ENCODE measurements around the gene TTLL8.
A peak's percentile ranks its signal among the peaks of the same experiment; 100 is the strongest.

Gene TTLL8

DNA sequence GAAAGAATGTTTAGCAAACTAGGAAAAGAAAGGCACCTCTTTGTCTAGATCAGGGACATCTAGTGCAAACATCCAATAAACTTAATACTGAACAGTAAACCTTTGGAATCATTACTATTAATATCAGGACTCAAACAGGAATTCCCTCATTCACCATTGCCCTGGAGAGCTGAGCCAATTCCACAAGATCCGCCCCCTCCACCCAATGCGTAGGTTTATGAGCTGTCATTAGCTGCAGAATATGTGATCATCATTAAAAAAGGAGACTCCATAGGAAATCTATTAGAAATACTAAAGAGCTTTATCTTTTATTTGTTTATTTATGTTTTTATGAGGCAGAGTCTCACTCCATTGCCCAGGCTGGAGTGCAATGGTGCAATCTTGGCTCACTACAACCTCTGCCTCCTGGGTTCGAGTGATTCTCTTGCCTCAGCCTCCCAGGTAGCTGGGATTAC lies 51.0 kb downstream of the TTLL8 start:
- Histone ChIP-seq H3K4me1 (ENCODE audit: insufficient read depth, low read length) (peaks cover 2% of the 10 kb centered on the region; the same call in 1 of the 2 replicates), H3K9me3 (ENCODE audit: control insufficient read depth, insufficient read depth, low read length) (no peaks in the 10 kb centered on the region)

DNA sequence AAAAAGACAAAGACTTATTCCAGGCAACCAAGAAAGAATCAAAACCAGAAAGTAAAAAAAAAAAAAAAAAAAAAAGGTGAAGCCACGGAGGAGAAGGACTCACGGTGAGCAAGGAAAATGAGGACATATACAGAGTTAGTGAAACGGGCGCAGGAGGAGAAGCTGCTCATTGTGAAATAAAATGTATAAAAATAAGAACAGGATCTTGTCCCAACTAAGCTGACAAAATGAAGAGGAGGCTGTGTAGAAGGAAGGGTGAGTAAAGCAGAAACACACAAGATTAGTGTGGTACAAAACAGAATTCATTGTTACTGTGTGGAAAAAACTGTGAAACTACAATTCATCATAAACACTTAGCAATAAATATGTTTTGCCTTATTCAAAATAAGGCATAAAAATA lies 53.2 kb downstream of the TTLL8 start:
- Histone ChIP-seq H3K36me3 (ENCODE audit: insufficient read depth, low read length) (no peaks in the 10 kb centered on the region), H3K9me3 (ENCODE audit: control insufficient read depth, insufficient read depth, low read length) (no peaks in the 10 kb centered on the region), H3K9ac (ENCODE audit: low read depth, low read length) (no peak overlapping the region), H3K4me1 (ENCODE audit: insufficient read depth, low read length) (0 out of 2 replicates have a peak, but pooled peaks cover 2% of the 10 kb centered on the region)

More for the DNA sequence above, 51.0 kb downstream of the TTLL8 start:
- Histone ChIP-seq H3K36me3 (ENCODE audit: insufficient read depth, low read length) (no peaks in the 10 kb centered on the region), H3K9ac (ENCODE audit: low read depth, low read length) (no peak overlapping the region)

DNA sequence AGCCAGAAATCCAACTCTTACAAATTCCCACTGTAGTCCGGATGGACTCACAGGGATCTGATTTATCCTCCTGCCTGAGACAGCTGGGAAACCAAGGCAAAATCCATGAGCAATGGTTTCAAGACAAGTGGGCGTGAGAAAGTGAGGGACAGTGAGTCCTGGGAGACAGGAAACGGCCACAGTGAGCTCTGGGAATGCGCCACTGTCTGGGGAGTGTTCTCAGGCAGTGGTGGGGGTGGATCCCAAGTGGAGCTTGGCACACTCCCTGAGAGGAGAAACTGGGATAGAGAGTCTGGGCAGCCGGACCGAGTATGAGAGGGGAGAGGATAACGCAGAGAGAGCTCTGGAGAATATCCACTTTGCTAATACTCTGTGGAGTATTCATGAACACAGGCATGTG lies 55.3 kb downstream of the TTLL8 start:
- no peaks in the 10 kb centered on the region for H3K36me3 ChIP-seq (ENCODE audit: insufficient read depth, low read length)
- H3K9me3 ChIP-seq (ENCODE audit: control insufficient read depth, insufficient read depth, low read length) = no peaks in the 10 kb centered on the region
- peaks cover under 1% of the 10 kb centered on the region; the same call in 1 of the 2 replicates for H3K4me1 ChIP-seq (ENCODE audit: insufficient read depth, low read length)
- no peak overlapping the region for H3K9ac ChIP-seq (ENCODE audit: low read depth, low read length)

DNA sequence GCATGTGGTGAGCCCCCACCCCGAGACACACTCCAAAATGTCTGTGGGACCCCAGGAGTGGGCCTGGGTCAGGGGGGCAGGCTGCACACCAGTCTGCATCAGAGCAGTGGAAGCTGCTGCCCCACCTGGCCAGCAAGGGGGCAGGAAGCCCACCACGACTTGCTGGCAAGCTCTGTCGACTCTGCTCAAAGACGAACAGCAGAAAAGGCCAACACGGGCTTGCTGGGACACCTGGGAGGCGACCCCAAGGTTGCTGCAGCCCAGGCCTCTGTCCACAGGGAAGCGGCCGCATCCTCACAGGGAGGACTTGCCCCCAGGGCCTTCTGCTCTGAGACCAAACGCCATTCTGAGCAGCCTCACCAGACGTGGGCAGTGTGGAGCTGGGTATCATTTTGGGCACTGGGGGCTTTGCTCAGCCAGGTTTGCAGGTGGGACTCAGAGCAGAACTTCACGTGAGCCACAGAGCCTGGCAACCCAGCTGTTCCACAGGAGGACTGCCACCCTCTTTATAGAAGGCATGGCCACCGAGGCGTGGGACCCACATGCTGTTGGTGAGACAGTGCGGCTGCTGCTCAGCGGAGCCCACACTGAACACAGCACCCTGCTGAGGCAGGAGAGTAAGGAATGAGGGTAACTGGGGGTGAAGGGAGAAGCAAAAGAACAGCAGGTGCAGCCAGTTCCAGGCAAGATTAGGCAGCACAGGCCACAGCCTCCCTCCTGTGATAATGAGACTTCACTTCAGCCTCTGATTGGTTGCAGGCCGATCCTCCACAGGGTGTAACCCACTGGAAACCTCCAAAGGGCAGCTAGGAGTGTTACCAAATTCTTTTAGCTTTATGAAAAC lies 56.5 kb downstream of the TTLL8 start:
- no peaks in the 10 kb centered on the region for H3K36me3 ChIP-seq (ENCODE audit: insufficient read depth, low read length)
- no peaks in the 10 kb centered on the region; the same call in 1 of the 2 replicates for H3K4me1 ChIP-seq (ENCODE audit: insufficient read depth, low read length)
- no peak overlapping the region for H3K9ac ChIP-seq (ENCODE audit: low read depth, low read length)
- H3K9me3 ChIP-seq (ENCODE audit: control insufficient read depth, insufficient read depth, low read length) = no peaks in the 10 kb centered on the region

DNA sequence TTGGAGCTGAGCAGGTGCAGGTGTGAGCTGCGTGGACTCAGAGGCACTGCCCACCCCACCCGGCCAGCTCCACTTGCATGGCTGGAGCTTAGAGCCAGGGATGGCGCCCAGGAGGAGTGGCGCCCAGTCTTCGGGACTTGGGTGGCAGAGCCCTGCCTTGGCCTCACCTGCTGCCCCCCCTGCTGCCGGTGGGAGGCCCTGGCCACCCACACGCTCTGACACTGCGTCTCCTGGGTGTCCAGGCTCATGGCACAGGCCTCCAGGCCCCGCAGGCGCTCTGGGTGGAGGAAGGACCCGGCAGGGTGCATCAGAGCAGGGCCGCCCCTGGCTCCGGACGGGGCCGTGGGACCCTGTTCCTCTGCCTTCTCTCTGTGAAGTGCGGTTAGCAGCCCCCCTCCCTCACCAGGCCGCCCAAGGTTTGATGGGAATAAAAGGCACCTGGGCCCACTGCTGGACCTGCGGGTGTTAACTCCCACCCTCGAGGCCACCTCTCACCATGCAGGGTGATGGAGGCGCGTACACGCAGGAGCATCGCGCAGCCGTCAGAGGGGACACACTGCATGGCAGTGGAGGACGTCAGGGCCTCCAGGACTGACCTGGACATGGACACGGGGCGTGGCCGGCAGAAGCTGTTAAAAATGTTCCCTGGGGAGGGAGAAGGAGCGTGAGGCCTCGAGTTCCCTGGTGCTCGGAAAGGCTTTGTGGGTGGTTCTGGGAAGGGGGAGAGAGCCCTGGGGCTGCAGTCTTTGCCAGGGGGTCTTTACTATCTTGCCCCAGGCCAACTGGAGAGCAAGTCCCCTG lies 57.3 kb downstream of the TTLL8 start:
- Histone ChIP-seq H3K36me3 (ENCODE audit: insufficient read depth, low read length) (no peaks in the 10 kb centered on the region), H3K9me3 (ENCODE audit: control insufficient read depth, insufficient read depth, low read length) (no peaks in the 10 kb centered on the region), H3K9ac (ENCODE audit: low read depth, low read length) (no peak overlapping the region), H3K4me1 (ENCODE audit: insufficient read depth, low read length) (no peaks in the 10 kb centered on the region; the same call in 1 of the 2 replicates)

DNA sequence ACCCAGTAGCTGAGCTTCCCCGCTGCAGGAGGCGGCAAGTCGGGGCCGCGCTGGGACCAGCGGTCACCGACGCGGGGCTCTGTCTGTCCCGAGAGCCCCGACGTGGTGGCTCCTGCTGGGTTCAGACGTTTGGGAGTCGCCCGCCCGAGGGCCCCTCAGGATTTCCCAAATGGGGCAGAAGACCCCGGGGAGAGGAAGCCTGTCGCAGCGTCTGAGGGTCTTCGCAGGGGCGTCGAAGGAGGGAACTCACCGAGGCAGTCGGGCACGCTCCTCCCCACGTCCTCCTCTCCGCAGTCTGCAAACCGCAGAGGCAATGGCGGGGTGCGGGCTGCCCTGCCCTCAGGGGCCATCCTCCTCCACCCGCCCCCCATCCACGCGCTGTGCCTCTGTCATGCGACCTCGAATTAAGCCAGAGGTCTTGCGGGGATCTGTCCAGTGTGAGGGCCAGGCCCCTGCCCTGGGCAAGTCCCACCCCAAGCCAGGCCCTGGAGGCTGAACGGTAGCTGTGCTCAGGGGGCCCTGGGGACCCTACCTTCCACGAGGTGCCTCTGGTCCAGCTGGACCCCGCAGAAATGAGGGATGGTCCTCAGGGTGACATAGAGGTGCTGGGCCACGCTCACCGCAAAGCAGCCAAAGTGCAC lies 58.0 kb downstream of the TTLL8 start:
- Histone ChIP-seq H3K9me3 (ENCODE audit: control insufficient read depth, insufficient read depth, low read length) (no peaks in the 10 kb centered on the region), H3K4me1 (ENCODE audit: insufficient read depth, low read length) (no peaks in the 10 kb centered on the region; the same call in 1 of the 2 replicates), H3K36me3 (ENCODE audit: insufficient read depth, low read length) (no peaks in the 10 kb centered on the region), H3K9ac (ENCODE audit: low read depth, low read length) (peak overlapping the region; percentile 53)

DNA sequence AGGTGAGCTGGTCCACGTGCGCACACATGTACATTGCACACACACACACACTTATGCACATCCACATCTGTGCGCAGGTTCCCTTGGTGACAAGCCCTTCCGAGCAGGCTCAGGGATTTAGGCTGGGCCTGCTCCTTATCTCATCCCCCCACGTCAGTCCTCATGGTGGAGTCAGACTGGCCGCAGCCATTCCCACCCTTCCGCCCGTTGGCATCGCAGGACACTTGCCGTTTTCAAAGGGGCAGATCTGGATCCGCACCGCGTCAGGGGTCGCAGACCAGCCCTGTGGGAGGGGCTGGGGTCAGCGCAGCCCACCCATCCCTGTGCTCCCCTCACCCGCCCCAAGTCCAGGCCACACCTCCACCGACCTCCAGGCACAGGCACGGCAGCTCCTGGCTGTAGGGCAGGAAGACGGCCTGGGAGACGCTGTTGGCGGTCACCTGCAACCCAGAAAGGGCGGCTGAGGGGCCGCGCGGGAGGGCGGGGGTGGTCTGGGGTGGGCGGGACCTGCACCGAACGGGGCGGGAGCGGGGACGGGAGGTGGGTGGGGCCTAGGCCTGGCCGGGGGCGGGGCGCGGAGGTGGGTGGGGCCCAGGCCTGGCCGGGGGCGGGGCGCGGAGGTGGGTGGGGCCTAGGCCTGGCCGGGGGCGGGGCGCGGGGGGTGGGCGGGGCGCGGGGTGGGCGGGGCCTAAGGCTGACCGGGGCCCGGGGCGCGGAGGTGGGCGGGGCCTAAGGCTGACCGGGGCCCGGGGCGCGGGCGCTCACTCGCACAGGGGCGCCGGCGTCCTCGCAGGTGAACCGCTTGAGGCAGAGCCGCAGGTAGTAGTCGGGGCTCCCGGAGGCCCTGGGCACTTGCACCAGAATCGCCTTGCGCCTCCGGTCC lies 58.8 kb downstream of the TTLL8 start:
- Histone ChIP-seq H3K36me3 (ENCODE audit: insufficient read depth, low read length) (no peaks in the 10 kb centered on the region), H3K9me3 (ENCODE audit: control insufficient read depth, insufficient read depth, low read length) (no peaks in the 10 kb centered on the region), H3K9ac (ENCODE audit: low read depth, low read length) (peak overlapping the region; percentile 53), H3K4me1 (ENCODE audit: insufficient read depth, low read length) (no peaks in the 10 kb centered on the region; the same call in 1 of the 2 replicates)

DNA sequence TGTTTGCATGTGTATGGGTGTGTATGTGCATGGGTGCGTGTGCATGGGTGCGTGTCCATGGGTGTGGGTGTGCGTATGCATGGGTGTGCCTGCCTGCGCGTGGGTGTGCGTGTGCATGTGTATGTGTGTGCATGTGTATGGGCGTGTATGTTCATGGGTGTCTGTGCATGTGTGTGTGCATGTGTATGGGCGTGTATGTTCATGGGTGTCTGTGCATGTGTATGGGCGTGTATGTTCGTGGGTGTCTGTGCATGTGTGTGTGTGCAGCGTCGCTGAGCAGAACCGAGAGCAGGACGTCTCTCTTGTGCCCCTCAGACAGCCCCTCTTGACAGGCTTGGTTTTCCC lies 59.4 kb downstream of the TTLL8 start:
- no peaks in the 10 kb centered on the region; the same call in 1 of the 2 replicates for H3K4me1 ChIP-seq (ENCODE audit: insufficient read depth, low read length)
- no peak overlapping the region for H3K9ac ChIP-seq (ENCODE audit: low read depth, low read length)
- no peaks in the 10 kb centered on the region for H3K36me3 ChIP-seq (ENCODE audit: insufficient read depth, low read length)
- no peaks in the 10 kb centered on the region for H3K9me3 ChIP-seq (ENCODE audit: control insufficient read depth, insufficient read depth, low read length)

DNA sequence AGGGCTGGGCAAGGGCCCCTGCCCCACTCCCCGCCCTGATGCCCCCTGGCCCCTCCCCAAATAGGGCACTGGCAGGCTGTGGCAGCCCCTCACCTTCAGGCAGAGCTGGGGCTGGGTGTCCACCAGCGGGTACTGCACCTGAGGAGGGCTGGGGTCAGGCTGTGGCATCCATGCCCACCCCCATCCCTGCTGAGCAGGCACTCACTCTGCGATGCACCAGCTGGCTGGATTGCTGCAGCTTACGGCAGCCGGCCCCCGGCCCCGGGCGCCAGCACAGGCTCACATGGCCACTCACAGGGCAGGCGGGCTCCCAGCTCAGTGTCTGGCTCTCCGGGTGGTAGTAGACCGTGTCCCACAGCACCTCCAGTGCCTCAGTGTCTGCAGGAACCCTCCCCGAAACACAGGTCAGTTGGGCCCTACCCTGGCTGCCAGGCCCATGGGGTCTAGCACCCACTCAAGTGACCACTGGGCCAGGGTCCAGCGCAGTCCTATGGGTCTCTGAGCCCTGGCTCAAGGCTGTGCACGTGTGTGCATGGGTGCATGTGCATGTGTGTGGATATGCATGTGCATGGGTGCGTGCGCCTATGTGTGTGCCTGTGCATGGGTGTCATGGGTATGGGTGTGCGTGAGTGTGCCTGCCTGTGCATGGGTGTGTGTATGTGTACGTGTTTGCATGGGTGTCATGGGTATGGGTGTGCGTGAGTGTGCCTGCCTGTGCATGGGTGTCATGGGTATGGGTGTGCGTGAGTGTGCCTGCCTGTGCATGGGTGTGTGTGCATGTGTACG lies 60.0 kb downstream of the TTLL8 start:
- H3K9me3 ChIP-seq (ENCODE audit: control insufficient read depth, insufficient read depth, low read length) = no peaks in the 10 kb centered on the region
- H3K9ac ChIP-seq (ENCODE audit: low read depth, low read length) = no peak overlapping the region
- H3K4me1 ChIP-seq (ENCODE audit: insufficient read depth, low read length) = no peaks in the 10 kb centered on the region; the same call in 1 of the 2 replicates
- no peaks in the 10 kb centered on the region for H3K36me3 ChIP-seq (ENCODE audit: insufficient read depth, low read length)

DNA sequence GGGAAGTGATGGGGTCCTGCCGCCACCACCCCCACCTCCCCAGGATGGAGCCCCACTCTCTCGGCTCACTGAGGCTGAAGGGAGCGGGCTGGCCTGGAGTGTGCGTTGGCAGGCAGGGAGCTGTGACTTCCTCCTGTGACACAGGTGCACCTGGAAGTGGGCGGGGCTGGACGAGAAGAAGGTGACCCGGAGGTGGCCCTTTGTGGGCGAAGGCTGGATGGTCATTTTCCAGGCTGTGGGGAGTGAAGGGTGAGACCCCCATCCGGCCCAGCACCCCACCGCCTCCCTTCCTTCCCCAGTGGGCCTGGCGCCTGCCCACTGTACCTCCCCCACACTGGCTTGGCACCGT lies 60.9 kb downstream of the TTLL8 start:
- Histone ChIP-seq H3K9me3 (ENCODE audit: control insufficient read depth, insufficient read depth, low read length) (no peaks in the 10 kb centered on the region), H3K9ac (ENCODE audit: low read depth, low read length) (no peak overlapping the region), H3K36me3 (ENCODE audit: insufficient read depth, low read length) (no peaks in the 10 kb centered on the region), H3K4me1 (ENCODE audit: insufficient read depth, low read length) (no peaks in the 10 kb centered on the region; the same call in 1 of the 2 replicates)

DNA sequence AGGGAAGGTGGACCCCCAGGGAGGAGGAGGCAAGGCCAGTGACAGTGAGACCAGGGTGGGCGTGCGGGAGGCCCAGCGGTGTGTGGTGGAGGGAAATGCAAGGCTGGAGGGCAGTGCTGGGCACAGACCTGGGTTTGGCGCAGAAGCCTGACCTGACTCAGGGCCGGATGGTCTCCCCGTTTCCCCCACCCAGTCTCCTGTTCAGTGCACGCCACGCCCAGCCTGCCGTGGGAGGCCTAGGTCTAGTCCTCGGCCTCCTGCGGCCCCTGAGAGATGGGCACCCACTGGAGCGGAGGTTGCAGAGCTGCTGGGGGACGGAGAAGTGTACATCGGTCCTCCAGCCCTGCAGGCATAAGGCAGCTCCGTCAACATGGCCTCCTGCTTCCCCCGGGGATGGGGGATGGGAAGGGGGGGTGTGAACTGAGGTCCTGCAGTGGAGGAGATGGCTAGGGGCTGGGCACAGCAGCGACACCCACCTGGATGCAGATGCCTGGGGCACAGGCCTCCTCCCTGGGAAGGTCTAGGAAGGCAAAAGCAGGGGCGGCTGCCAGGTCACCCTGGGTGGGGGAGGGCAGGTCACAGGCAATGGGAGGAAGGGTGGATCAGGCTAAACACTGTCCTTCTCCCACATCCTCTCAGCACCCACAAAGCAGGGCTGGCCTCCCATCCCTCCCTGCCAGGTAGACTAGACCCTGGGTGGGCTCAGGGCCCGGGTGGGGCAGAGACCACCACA lies 61.4 kb downstream of the TTLL8 start:
- no peaks in the 10 kb centered on the region for H3K9me3 ChIP-seq (ENCODE audit: control insufficient read depth, insufficient read depth, low read length)

DNA sequence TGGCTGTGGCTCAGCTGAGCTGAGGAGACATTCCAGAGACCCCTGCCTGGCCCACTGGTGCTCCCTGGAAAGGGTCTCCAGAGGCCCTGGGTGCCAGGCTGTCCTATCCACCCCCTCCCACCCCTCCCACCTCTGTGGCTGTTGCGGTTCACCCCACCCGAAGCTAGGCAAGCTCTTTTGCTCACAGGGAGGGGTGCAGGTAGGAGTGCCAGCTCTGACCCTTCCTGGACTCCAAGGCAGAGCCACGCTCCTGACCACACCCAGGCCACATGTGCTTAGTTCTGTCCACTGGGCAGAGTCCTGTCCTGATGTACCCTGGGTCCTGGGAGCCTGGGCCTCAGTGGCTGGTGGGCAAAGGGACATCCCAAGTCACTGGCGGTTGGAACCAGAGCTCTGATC lies 62.0 kb downstream of the TTLL8 start:
- no peak overlapping the region for H3K9ac ChIP-seq (ENCODE audit: low read depth, low read length)
- no peaks in the 10 kb centered on the region; the same call in 1 of the 2 replicates for H3K9me3 ChIP-seq (ENCODE audit: control insufficient read depth, insufficient read depth, low read length)
- no peaks in the 10 kb centered on the region for H3K36me3 ChIP-seq (ENCODE audit: insufficient read depth, low read length)
- H3K4me1 ChIP-seq (ENCODE audit: insufficient read depth, low read length) = no peaks in the 10 kb centered on the region; the same call in 1 of the 2 replicates

More for the DNA sequence above, 61.4 kb downstream of the TTLL8 start:
- Histone ChIP-seq H3K4me1 (ENCODE audit: insufficient read depth, low read length) (no peaks in the 10 kb centered on the region; the same call in 1 of the 2 replicates), H3K9ac (ENCODE audit: low read depth, low read length) (no peak overlapping the region), H3K36me3 (ENCODE audit: insufficient read depth, low read length) (no peaks in the 10 kb centered on the region)
